KOPT-K1 (cell line): Measurements from ENCODE around the gene ZNF483.
"Not testable (repeated sequence)": the region's sequence is repeated elsewhere in the genome, so short reads cannot be mapped to it uniquely, and the experiment has no call there.

Experiments used
- H3K27ac ChIP-seq: fragments of 200-600 bp; sonication (generic); 2 replicates; pipeline ENCODE4 v1.5.1; 2016; ENCODE audit warnings: antibody characterized with exemption, mild to moderate bottlenecking, low read depth, low read length; ENCODE audit not compliant: poor library complexity, severe bottlenecking
- H3K36me3 ChIP-seq: fragments of 200-600 bp; sonication (generic); 2 replicates; pipeline ENCODE4 v1.5.1; 2017; ENCODE audit warnings: antibody characterized with exemption, mild to moderate bottlenecking, low read length, moderate library complexity; ENCODE audit not compliant: insufficient read depth
- H3K9me3 ChIP-seq: fragments of 200-600 bp; sonication (generic); 2 replicates; pipeline ENCODE4 v1.5.1; 2017; ENCODE audit warnings: antibody characterized with exemption, low read length, mild to moderate bottlenecking; ENCODE audit not compliant: insufficient read depth, poor library complexity, severe bottlenecking

The ZNF483 gene

GRCh38 chr9:111525056-111525977 lies at the start of gene ZNF483:
ZNF483 (plus strand) TSS chr9:111525179; CDS start chr9:111527396, 2,217 bp downstream.
- Histone ChIP-seq H3K36me3 (no peaks in the 10 kb centered on the region), H3K27ac (no peak within 1 kb of the TSS), H3K9me3 (no peaks in the 10 kb centered on the region)

GRCh38 chr9:111475195-111475594 lies 49.8 kb upstream of the ZNF483 start:
- Histone ChIP-seq H3K27ac (no peak overlapping the region), H3K9me3 (no peaks in the 10 kb centered on the region), H3K36me3 (no peaks in the 10 kb centered on the region)

GRCh38 chr9:111477677-111478076 lies 47.3 kb upstream of the ZNF483 start:
- no peak overlapping the region for H3K27ac ChIP-seq
- no peaks in the 10 kb centered on the region for H3K36me3 ChIP-seq
- no peaks in the 10 kb centered on the region for H3K9me3 ChIP-seq

GRCh38 chr9:111481885-111482636 lies 42.9 kb upstream of the ZNF483 start:
- no peaks in the 10 kb centered on the region for H3K36me3 ChIP-seq
- no peak overlapping the region for H3K27ac ChIP-seq
- H3K9me3 ChIP-seq: no peaks in the 10 kb centered on the region

GRCh38 chr9:111482694-111483438 lies 42.1 kb upstream of the ZNF483 start:
- Histone ChIP-seq H3K36me3 (no peaks in the 10 kb centered on the region), H3K9me3 (no peaks in the 10 kb centered on the region), H3K27ac (peak overlapping the region; percentile 74)

GRCh38 chr9:111483439-111483857 lies 41.5 kb upstream of the ZNF483 start:
- Histone ChIP-seq H3K9me3 (no peaks in the 10 kb centered on the region), H3K36me3 (no peaks in the 10 kb centered on the region), H3K27ac (peak overlapping the region; percentile 74)

- Histone ChIP-seq H3K27ac (peak within 1 kb of the TSS; percentile 74), H3K9me3 (no peaks in the 10 kb centered on the region), H3K36me3 (no peaks in the 10 kb centered on the region)
These were observed 41.0 kb upstream of the ZNF483 start, which contains the start of gene ECPAS for GRCh38 chr9:111483858-111484571. ECPAS (minus strand) TSS chr9:111484383; CDS start chr9:111472918, 11,465 bp downstream.

GRCh38 chr9:111484572-111484894 lies 40.4 kb upstream of the ZNF483 start:
- Histone ChIP-seq H3K9me3 (no peaks in the 10 kb centered on the region), H3K36me3 (no peaks in the 10 kb centered on the region), H3K27ac (peak overlapping the region; percentile 74)

- H3K36me3 ChIP-seq, H3K27ac ChIP-seq, H3K9me3 ChIP-seq: not testable (repeated sequence)
These were observed 27.8 kb upstream of the ZNF483 start for GRCh38 chr9:111497196-111497595.

- H3K9me3 ChIP-seq: no peaks in the 10 kb centered on the region
- H3K27ac ChIP-seq: no peak overlapping the region
- no peaks in the 10 kb centered on the region for H3K36me3 ChIP-seq
These were observed 23.9 kb upstream of the ZNF483 start for GRCh38 chr9:111501005-111501562.

- Histone ChIP-seq H3K27ac (no peak overlapping the region), H3K36me3 (no peaks in the 10 kb centered on the region), H3K9me3 (no peaks in the 10 kb centered on the region)
These were observed 23.3 kb upstream of the ZNF483 start for GRCh38 chr9:111501648-111502047.

GRCh38 chr9:111502506-111502905 lies 22.5 kb upstream of the ZNF483 start:
- H3K27ac ChIP-seq: no peak overlapping the region
- no peaks in the 10 kb centered on the region for H3K36me3 ChIP-seq
- H3K9me3 ChIP-seq: no peaks in the 10 kb centered on the region

GRCh38 chr9:111511581-111511980 lies 13.4 kb upstream of the ZNF483 start:
- H3K36me3 ChIP-seq, H3K27ac ChIP-seq, H3K9me3 ChIP-seq: not testable (repeated sequence)

- Histone ChIP-seq H3K9me3 (no peaks in the 10 kb centered on the region), H3K36me3 (no peaks in the 10 kb centered on the region), H3K27ac (no peak overlapping the region)
These were observed 10.0 kb upstream of the ZNF483 start for GRCh38 chr9:111514967-111515366.
